Epithelial cell of proximal tubule (primary cell): Measurements from ENCODE around the gene SPINK5. TPM values are rescaled to one million over a fixed set of nuclear protein-coding genes. Genes with fewer than 3 reads are reported as not detected.
"Not testable (repeated sequence)": the region's sequence is repeated elsewhere in the genome, so short reads cannot be mapped to it uniquely, and the experiment has no call there.

ENCODE experiments used
- DNase-seq: peaks from one replicate; pipeline ENCODE4 v3.0.0-alpha.2; 2011; ENCODE audit warnings: low read depth
- H3K4me3 ChIP-seq: 2 replicates; pipeline ENCODE4 v1.5.1; 2011; ENCODE audit warnings: low read depth, mild to moderate bottlenecking, low read length
- total RNA-seq: library from RNA; depleted of rRNA; stranded (reverse); fragments of >200 nt; gene quantifications from 2 replicates; pipeline ENCODE4 v1.2.3, GENCODE V29; 2015
- TF ChIP-seq, protein P1 (sequence below): conservative IDR thresholded peaks from 2 replicates; pipeline ENCODE4 v1.5.1; 2012; ENCODE audit warnings: low read depth, mild to moderate bottlenecking, low read length

SPINK5 gene
- total RNA-seq, 1 donor from 2014 or later: not detected

DNA sequence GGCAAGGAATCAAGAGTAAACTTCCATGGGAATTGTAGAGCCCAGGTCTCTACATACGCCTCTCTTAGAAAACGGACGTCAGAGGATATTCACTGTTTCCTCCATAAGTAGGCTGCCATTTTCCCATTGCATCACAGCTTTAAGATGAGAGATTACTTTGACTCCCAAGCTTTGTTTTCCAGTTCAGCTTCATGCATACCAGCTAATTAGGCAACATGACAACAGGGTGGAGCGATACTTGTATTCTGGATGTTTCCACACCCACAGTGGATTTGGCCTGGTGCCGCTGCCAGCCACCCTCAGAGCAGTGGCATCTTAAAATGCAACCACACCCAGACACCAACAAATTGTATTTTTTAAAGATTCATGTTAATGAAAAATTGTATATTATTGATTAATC is 20.9 kb upstream of the SPINK5 start:
- no peak for DNase-seq
- TF ChIP-seq, protein P1, sequence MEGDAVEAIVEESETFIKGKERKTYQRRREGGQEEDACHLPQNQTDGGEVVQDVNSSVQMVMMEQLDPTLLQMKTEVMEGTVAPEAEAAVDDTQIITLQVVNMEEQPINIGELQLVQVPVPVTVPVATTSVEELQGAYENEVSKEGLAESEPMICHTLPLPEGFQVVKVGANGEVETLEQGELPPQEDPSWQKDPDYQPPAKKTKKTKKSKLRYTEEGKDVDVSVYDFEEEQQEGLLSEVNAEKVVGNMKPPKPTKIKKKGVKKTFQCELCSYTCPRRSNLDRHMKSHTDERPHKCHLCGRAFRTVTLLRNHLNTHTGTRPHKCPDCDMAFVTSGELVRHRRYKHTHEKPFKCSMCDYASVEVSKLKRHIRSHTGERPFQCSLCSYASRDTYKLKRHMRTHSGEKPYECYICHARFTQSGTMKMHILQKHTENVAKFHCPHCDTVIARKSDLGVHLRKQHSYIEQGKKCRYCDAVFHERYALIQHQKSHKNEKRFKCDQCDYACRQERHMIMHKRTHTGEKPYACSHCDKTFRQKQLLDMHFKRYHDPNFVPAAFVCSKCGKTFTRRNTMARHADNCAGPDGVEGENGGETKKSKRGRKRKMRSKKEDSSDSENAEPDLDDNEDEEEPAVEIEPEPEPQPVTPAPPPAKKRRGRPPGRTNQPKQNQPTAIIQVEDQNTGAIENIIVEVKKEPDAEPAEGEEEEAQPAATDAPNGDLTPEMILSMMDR: no peak
- no peak overlapping the region for H3K4me3 ChIP-seq

DNA sequence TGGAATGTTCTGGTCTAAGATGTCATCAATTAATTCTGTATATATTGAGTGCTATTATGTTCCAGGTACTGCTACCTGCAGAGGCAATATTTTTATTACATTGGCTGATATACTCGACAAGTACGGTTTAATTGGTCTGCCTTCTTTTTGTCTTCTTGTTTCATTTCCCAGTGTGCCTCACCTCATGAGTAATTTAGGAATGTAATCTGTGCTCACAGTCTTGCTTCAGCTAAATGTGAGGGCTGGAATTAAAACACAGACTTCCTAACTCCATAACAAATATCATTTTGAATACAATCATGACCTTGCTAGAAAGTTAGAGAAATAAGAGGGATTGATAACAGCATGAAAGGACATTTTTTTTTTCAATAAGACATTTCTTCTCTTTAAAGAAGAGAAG is 20.1 kb upstream of the SPINK5 start:
- no peak for DNase-seq
- TF ChIP-seq, protein P1: no peak
- no peak overlapping the region for H3K4me3 ChIP-seq

DNA sequence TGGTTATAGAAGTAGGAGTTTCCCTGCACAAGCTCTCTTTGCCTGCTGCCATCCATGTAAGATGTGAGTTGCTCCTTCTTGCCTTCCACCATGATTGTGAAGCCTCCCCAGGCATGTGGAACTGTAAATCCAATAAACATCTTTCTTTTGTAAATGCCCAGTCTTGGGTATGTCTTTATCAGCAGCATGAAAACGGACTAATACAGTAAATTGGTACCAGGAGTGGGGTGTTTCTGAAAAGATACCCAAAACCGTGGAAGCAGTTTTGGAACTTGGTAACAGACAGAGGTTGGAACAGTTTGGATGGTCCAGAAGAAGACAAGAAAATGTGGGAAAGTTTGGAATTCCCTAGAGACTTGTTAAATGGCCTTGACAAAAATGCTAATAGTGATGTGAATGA is 8.6 kb upstream of the SPINK5 start:
- not testable (repeated sequence) for DNase-seq, H3K4me3 ChIP-seq

DNA sequence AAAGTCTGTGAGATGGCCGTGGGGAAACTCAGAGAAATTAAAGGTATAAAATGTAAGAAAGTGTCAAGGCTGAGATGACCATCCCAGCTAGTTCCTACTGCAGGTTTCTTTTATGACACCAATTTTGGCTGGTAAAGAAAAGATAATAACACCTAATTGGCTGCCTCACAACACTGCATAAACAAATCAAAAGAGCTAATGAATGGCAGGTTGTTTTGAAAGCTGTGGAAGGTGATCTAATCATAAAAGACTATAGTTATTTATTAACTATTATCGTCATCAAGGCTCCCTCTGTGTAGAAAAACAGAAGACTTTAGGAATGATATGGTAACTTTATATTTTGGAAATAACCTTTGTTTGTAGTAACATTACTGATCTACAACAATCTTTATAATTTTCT is 3.5 kb upstream of the SPINK5 start:
- H3K4me3 ChIP-seq: no peak overlapping the region
- TF ChIP-seq, protein P1: no peak
- DNase-seq: peak; percentile 10

DNA sequence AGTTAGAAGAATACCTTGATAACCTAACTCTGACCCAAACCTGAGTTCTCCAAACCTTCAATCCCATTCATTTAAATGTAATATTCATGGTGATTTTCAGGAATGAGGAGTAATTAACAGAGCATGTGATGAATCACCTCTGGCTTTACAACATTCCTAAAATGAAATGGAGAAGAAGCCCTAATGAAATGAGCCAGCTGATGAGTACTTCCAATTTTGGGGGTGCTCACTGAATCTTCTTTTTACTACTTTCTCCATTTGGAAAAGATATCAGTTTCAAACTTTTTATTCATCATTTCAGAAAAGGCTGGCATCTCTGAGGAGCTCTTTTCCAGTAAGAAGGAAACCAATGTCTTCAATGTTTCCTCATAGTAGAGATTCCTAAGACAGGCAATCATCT is 2.9 kb upstream of the SPINK5 start:
- peak; percentile 25 for DNase-seq
- no peak overlapping the region for H3K4me3 ChIP-seq
- TF ChIP-seq, protein P1: no peak

DNA sequence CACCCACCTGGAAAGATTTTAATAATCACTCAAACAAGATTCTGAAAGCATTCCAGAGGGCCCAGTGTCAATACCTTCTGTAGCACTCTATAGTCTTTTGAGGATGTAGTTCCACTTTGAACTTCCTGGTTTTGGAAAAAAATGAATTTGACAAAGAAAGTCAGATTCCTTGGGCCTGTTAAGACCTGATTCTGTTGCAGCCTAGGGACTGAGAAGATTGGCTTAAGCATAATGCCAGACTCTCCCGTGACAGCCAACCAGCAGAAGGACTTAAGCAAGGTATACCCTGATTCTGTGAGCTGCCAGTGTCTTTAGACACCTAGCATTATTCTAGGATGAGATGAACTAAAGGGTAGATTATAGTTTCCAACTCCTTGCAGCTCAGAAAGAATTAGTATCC is 6.8 kb downstream of the SPINK5 start:
- TF ChIP-seq, protein P1: no peak
- H3K4me3 ChIP-seq: no peak overlapping the region
- DNase-seq: no peak

DNA sequence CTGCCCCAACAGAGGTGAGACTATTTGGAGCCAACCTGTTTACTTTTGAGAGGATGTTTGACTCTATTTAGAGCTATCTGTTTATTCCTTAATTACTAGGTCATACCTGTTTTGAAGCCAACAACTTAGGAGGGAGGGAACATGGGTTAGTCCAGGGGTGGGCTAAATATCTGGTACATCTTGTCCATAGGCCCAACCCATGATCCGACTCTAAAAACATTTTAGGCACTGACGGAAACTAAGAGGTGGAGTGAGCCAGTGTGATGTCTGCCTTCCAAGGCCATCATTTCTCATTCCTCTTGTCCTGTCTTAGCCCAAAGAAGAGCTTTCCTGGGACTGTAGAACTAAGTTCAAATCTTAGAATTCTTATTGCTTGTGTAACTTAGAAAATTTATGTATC is 8.4 kb downstream of the SPINK5 start:
- TF ChIP-seq, protein P1: no peak
- H3K4me3 ChIP-seq: no peak overlapping the region
- DNase-seq: no peak

DNA sequence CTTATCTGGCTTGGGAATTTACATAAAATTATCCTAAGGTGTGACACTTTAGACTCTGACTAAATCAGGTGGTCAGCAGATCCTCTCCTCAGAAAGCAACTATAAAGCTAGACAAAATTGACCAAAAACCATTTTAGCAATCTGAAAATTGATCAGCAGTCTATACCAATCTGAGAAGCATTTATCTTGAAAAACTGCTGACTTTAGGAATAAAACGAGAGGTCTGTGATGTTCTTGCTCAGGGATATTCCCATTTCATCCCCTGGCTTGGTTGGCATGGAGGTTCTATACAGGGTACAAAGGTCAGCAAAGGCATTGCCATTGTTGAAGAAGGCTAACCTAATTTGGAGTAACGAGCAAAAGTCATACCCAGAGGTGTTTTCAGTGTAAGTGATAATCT is 11.7 kb downstream of the SPINK5 start:
- DNase-seq: no peak
- H3K4me3 ChIP-seq: no peak overlapping the region
- TF ChIP-seq, protein P1: no peak
